Smooth muscle cell (in vitro differentiated cells): ENCODE results near the gene KANSL3. TPM values are rescaled to one million over a fixed set of nuclear protein-coding genes. Genes with fewer than 3 reads are reported as not detected.
"Not testable (repeated sequence)": the region's sequence is repeated elsewhere in the genome, so short reads cannot be mapped to it uniquely, and the experiment has no call there.

ENCODE experiments used
- DNase-seq: peaks from one replicate; lab custom pipeline; 2025; ENCODE audit not compliant: unreplicated experiment; lab: John Stamatoyannopoulos, UW
- H2AFZ ChIP-seq: fragments of 200-600 bp; sonication (generic); 2 replicates; pipeline ENCODE4 v1.6.0; 2016; ENCODE audit warnings: antibody characterized with exemption, low read depth, mild to moderate bottlenecking
- H3F3A ChIP-seq: fragments of 200-600 bp; sonication (generic); 2 replicates; pipeline ENCODE4 v1.6.0; 2017; ENCODE audit warnings: antibody characterized with exemption, low read depth
- H3K27ac ChIP-seq: fragments of 200-600 bp; sonication (generic); 2 replicates; pipeline ENCODE4 v1.5.1; 2016; ENCODE audit warnings: low read depth, mild to moderate bottlenecking
- H3K27me3 ChIP-seq: fragments of 200-600 bp; sonication (generic); 2 replicates; pipeline ENCODE4 v1.6.1; 2016; ENCODE audit warnings: low read depth, mild to moderate bottlenecking
- H3K36me3 ChIP-seq: fragments of 200-600 bp; sonication (generic); 2 replicates; pipeline ENCODE4 v1.5.1; 2016; ENCODE audit warnings: low read depth
- H3K4me1 ChIP-seq: fragments of 200-600 bp; sonication (generic); 2 replicates; pipeline ENCODE4 v1.5.1; 2016; ENCODE audit warnings: low read depth
- H3K4me2 ChIP-seq: fragments of 200-600 bp; sonication (generic); 2 replicates; pipeline ENCODE4 v1.6.0; 2016; ENCODE audit warnings: mild to moderate bottlenecking
- H3K4me3 ChIP-seq: fragments of 200-600 bp; sonication (generic); 2 replicates; pipeline ENCODE4 v1.5.1; 2016; ENCODE audit warnings: mild to moderate bottlenecking
- H3K79me2 ChIP-seq: fragments of 200-600 bp; sonication (generic); 2 replicates; pipeline ENCODE4 v1.6.0; 2016; ENCODE audit warnings: low read depth, mild to moderate bottlenecking
- H3K9ac ChIP-seq: fragments of 200-600 bp; sonication (generic); 2 replicates; pipeline ENCODE4 v1.6.0; 2016; ENCODE audit warnings: low read depth
- H3K9me3 ChIP-seq: fragments of 200-600 bp; sonication (generic); replicated peaks from 2 replicates; pipeline ENCODE4 v1.5.1; 2016; ENCODE audit warnings: low read depth
- H4K20me1 ChIP-seq: fragments of 200-600 bp; sonication (generic); 2 replicates; pipeline ENCODE4 v1.6.0; 2016; ENCODE audit warnings: low read depth
- WGBS: methylation state at CpG from one replicate; pipeline ENCODE4 v1.1.7; 2016; ENCODE audit warnings: low lambda C conversion rate; 5-methylcytosine and 5-hydroxymethylcytosine counted together
- polyA plus RNA-seq: library from polyadenylated mRNA; unstranded; fragments of >200 nt; fragmentation: Nextera tagmentation; extraction: Ambion mirVana; gene quantifications from 2 replicates; pipeline ENCODE4 v1.2.1, GENCODE V29; 2016
- total RNA-seq: library from RNA; depleted of rRNA; stranded (reverse); fragments of >200 nt; gene quantifications from 2 replicates; pipeline ENCODE4 v1.2.3, GENCODE V29; 2014
- TF ChIP-seq, protein P1 (sequence below): fragments of 200-600 bp; sonication (generic); IDR thresholded peaks from 2 replicates; pipeline ENCODE4 v1.5.1; 2017; ENCODE audit warnings: borderline replicate concordance, mild to moderate bottlenecking, antibody characterized with exemption; ENCODE audit not compliant: insufficient read depth, poor library complexity, severe bottlenecking

The KANSL3 gene
- total and polyA plus RNA-seq, 2 experiments from 2014 or later: 12.0 to 13.3 TPM

- no peaks in the 10 kb centered on the region for H3F3A ChIP-seq
- DNase-seq: no peak
- H3K27ac ChIP-seq: no peak overlapping the region
- H3K9ac ChIP-seq: no peak overlapping the region
- H3K36me3 ChIP-seq: no peaks in the 10 kb centered on the region
- TF ChIP-seq, protein P1, sequence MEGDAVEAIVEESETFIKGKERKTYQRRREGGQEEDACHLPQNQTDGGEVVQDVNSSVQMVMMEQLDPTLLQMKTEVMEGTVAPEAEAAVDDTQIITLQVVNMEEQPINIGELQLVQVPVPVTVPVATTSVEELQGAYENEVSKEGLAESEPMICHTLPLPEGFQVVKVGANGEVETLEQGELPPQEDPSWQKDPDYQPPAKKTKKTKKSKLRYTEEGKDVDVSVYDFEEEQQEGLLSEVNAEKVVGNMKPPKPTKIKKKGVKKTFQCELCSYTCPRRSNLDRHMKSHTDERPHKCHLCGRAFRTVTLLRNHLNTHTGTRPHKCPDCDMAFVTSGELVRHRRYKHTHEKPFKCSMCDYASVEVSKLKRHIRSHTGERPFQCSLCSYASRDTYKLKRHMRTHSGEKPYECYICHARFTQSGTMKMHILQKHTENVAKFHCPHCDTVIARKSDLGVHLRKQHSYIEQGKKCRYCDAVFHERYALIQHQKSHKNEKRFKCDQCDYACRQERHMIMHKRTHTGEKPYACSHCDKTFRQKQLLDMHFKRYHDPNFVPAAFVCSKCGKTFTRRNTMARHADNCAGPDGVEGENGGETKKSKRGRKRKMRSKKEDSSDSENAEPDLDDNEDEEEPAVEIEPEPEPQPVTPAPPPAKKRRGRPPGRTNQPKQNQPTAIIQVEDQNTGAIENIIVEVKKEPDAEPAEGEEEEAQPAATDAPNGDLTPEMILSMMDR: no peak
- H3K4me2 ChIP-seq: no peak overlapping the region
- H3K4me1 ChIP-seq: no peaks in the 10 kb centered on the region
- no peaks in the 10 kb centered on the region for H3K79me2 ChIP-seq
- no peak overlapping the region for H2AFZ ChIP-seq
- no peaks in the 10 kb centered on the region for H3K9me3 ChIP-seq
- no peaks in the 10 kb centered on the region for H4K20me1 ChIP-seq
- H3K4me3 ChIP-seq: no peak overlapping the region
- WGBS: 96% methylated on average over 6 of the region's 6 CpGs
- no peaks in the 10 kb centered on the region for H3K27me3 ChIP-seq
Observed at GRCh38 chr2:96661324-96661723, 23.2 kb upstream of the KANSL3 start.

- Histone ChIP-seq H3F3A (no peaks in the 10 kb centered on the region), H3K4me2 (no peak overlapping the region), H4K20me1 (no peaks in the 10 kb centered on the region), H3K27me3 (no peaks in the 10 kb centered on the region), H3K9me3 (no peaks in the 10 kb centered on the region), H3K4me1 (no peaks in the 10 kb centered on the region), H2AFZ (no peak overlapping the region), H3K36me3 (no peaks in the 10 kb centered on the region), H3K27ac (no peak overlapping the region), H3K79me2 (no peaks in the 10 kb centered on the region), H3K9ac (no peak overlapping the region), H3K4me3 (no peak overlapping the region)
- DNase-seq: no peak
- TF ChIP-seq, protein P1: no peak
Observed at GRCh38 chr2:96656540-96656939, 18.4 kb upstream of the KANSL3 start.

- Histone ChIP-seq H3K79me2 (no peaks in the 10 kb centered on the region), H3K4me3 (no peak overlapping the region), H3F3A (no peaks in the 10 kb centered on the region), H3K36me3 (no peaks in the 10 kb centered on the region), H3K27me3 (no peaks in the 10 kb centered on the region), H4K20me1 (no peaks in the 10 kb centered on the region), H3K9ac (no peak overlapping the region), H2AFZ (no peak overlapping the region), H3K4me1 (no peaks in the 10 kb centered on the region), H3K9me3 (no peaks in the 10 kb centered on the region), H3K27ac (no peak overlapping the region), H3K4me2 (no peak overlapping the region)
- TF ChIP-seq, protein P1: no peak
- DNase-seq: no peak
- WGBS: 88% methylated on average over 6 of the region's 6 CpGs
Observed at GRCh38 chr2:96655526-96655925, 17.4 kb upstream of the KANSL3 start.

- H2AFZ ChIP-seq, H3K36me3 ChIP-seq, H4K20me1 ChIP-seq, H3K9ac ChIP-seq, H3K27me3 ChIP-seq, DNase-seq, H3K4me2 ChIP-seq, H3K4me1 ChIP-seq, H3F3A ChIP-seq, H3K27ac ChIP-seq, H3K9me3 ChIP-seq, H3K4me3 ChIP-seq, H3K79me2 ChIP-seq: not testable (repeated sequence)
- 88% methylated on average over 7 of the region's 7 CpGs for WGBS
Observed at GRCh38 chr2:96654791-96655190, 16.7 kb upstream of the KANSL3 start.
